Measurements from ENCODE around the gene ZNF787. TPM values are rescaled to one million over a fixed set of nuclear protein-coding genes. Genes with fewer than 3 reads are reported as not detected.

The ZNF787 gene
- total and polyA plus RNA-seq, 4 donors = 2.9 to 23.6 (median 18.8) TPM

- H3K4me3 ChIP-seq (ENCODE audit: low read depth in 1 of 3, low read length in 3 of 3) = no peak overlapping the region
- H3K27ac ChIP-seq (ENCODE audit: low read depth in 1 of 2, low read length in 2 of 2) = no peak overlapping the region
- no peak for DNase-seq (ENCODE audit: low spot score)
- no peaks in the 10 kb centered on the region for H3K4me1 ChIP-seq (ENCODE audit: control insufficient read depth in 4 of 4, insufficient read depth in 4 of 4, low read length in 3 of 4)
- H3K36me3 ChIP-seq (ENCODE audit: control insufficient read depth in 4 of 4, insufficient read depth in 3 of 4, low read depth in 1 of 4, low read length in 3 of 4) = peaks cover 2 to 14% (median 8%) of the 10 kb centered on the region in 4 donors
- TF ChIP-seq RAD21 (IDR thresholded peaks at IDR 0.05) (no peak), YY1 (IDR thresholded peaks at IDR 0.05) (no peak), ZBTB33 (IDR thresholded peaks at IDR 0.05) (no peak), GABPA (IDR thresholded peaks at IDR 0.05 in 1 of 2, conservative IDR thresholded peaks at IDR 0.05 in 1 of 2) (no peak), HNF4G (IDR thresholded peaks at IDR 0.05) (no peak), EGR1 (IDR thresholded peaks at IDR 0.05; ENCODE audit: low read depth in 2 of 2) (no peak), RXRA (IDR thresholded peaks at IDR 0.05) (no peak), CTCF (IDR thresholded peaks at IDR 0.05; ENCODE audit: low read depth, low read length, missing input control) (no peak)
- no peaks in the 10 kb centered on the region for H3K27me3 ChIP-seq (ENCODE audit: control insufficient read depth in 4 of 4, insufficient read depth in 4 of 4, low read length in 3 of 4)
- H3K9ac ChIP-seq (ENCODE audit: low read depth in 1 of 2, low read length in 2 of 2) = no peak overlapping the region
- no peaks in the 10 kb centered on the region for H3K9me3 ChIP-seq (ENCODE audit: control insufficient read depth in 4 of 4, low read length in 3 of 4)
- WGBS = 81% methylated on average over 49 of the region's 49 CpGs
Measured at GRCh38 chr19:56086671-56087430, 34.2 kb downstream of the ZNF787 start.

- Histone ChIP-seq H3K36me3 (ENCODE audit: control insufficient read depth in 4 of 4, insufficient read depth in 3 of 4, low read depth in 1 of 4, low read length in 3 of 4) (peaks cover 2 to 14% (median 8%) of the 10 kb centered on the region in 4 donors), H3K27me3 (ENCODE audit: control insufficient read depth in 4 of 4, insufficient read depth in 4 of 4, low read length in 3 of 4) (no peaks in the 10 kb centered on the region), H3K9ac (ENCODE audit: low read depth in 1 of 2, low read length in 2 of 2) (no peak overlapping the region), H3K4me1 (ENCODE audit: control insufficient read depth in 4 of 4, insufficient read depth in 4 of 4, low read length in 3 of 4) (peaks cover 4 to 8% (median 7%) of the 10 kb centered on the region in 4 donors), H3K4me3 (ENCODE audit: low read depth in 1 of 3, low read length in 3 of 3) (no peak overlapping the region), H3K9me3 (ENCODE audit: control insufficient read depth in 4 of 4, low read length in 3 of 4) (no peaks in the 10 kb centered on the region), H3K27ac (ENCODE audit: low read depth in 1 of 2, low read length in 2 of 2) (no peak overlapping the region)
- DNase-seq (ENCODE audit: low spot score) = no peak
- 93% methylated on average over 10 of the region's 10 CpGs for WGBS
- TF ChIP-seq HNF4A (conservative IDR thresholded peaks at IDR 0.05) (no peak), NR2F2 (IDR thresholded peaks at IDR 0.05) (no peak), RXRA (IDR thresholded peaks at IDR 0.05) (no peak), FOXA2 (IDR thresholded peaks at IDR 0.05) (no peak), REST (IDR thresholded peaks at IDR 0.05) (no peak), TAF1 (conservative IDR thresholded peaks at IDR 0.05) (no peak), EGR1 (IDR thresholded peaks at IDR 0.05; ENCODE audit: low read depth in 2 of 2) (no peak), SP1 (IDR thresholded peaks at IDR 0.05) (no peak), ATF3 (IDR thresholded peaks at IDR 0.05) (no peak), RAD21 (IDR thresholded peaks at IDR 0.05) (no peak), FOXA1 (IDR thresholded peaks at IDR 0.05) (no peak), GABPA (IDR thresholded peaks at IDR 0.05 in 1 of 2, conservative IDR thresholded peaks at IDR 0.05 in 1 of 2) (no peak), YY1 (IDR thresholded peaks at IDR 0.05) (no peak), CTCF (IDR thresholded peaks at IDR 0.05; ENCODE audit: low read depth, low read length, missing input control) (no peak), JUND (IDR thresholded peaks at IDR 0.05) (no peak), ZBTB33 (IDR thresholded peaks at IDR 0.05) (no peak)
Measured at GRCh38 chr19:56085571-56086275, 35.4 kb downstream of the ZNF787 start.

All from liver (tissue), 9 donors.